Astrocyte (in vitro differentiated cells and primary cell): ENCODE measurements around the gene SBNO2.

Experiments
- EZH2 ChIP-seq: IDR thresholded peaks from 2 replicates; pipeline ENCODE4 v1.6.1; 2012; ENCODE audit warnings: mild to moderate bottlenecking, low read length, inconsistent platforms; ENCODE audit not compliant: insufficient read depth
- TF ChIP-seq, protein P1 (sequence below): IDR thresholded peaks from 2 replicates; pipeline ENCODE4 v1.5.1; 2011; ENCODE audit warnings: low read depth, mild to moderate bottlenecking, inconsistent platforms, low read length, moderate library complexity; ENCODE audit not compliant: insufficient read depth

- TF ChIP-seq, protein P1, sequence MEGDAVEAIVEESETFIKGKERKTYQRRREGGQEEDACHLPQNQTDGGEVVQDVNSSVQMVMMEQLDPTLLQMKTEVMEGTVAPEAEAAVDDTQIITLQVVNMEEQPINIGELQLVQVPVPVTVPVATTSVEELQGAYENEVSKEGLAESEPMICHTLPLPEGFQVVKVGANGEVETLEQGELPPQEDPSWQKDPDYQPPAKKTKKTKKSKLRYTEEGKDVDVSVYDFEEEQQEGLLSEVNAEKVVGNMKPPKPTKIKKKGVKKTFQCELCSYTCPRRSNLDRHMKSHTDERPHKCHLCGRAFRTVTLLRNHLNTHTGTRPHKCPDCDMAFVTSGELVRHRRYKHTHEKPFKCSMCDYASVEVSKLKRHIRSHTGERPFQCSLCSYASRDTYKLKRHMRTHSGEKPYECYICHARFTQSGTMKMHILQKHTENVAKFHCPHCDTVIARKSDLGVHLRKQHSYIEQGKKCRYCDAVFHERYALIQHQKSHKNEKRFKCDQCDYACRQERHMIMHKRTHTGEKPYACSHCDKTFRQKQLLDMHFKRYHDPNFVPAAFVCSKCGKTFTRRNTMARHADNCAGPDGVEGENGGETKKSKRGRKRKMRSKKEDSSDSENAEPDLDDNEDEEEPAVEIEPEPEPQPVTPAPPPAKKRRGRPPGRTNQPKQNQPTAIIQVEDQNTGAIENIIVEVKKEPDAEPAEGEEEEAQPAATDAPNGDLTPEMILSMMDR: no peak
- TF ChIP-seq EZH2: no peak
These were observed 97.1 kb downstream of the SBNO2 start for GRCh38 chr19:1076951-1077350.
